Ramos (cell line): ENCODE results near the gene KAT8.

Experiments
- in situ Hi-C: fragments of 300-500 bp; cut with MboI; formaldehyde crosslinking; loops from one replicate; pipeline ENCODE4 v1.14.3; 2022; ENCODE audit warnings: low sequenced_read_pairs; ENCODE audit not compliant: unreplicated experiment

Gene KAT8

GRCh38 chr16:31106509-31107464, 10.7 kb upstream of the KAT8 start:
- in situ Hi-C loops: no loop called here

GRCh38 chr16:31107465-31107867, 10.0 kb upstream of the KAT8 start:
- in situ Hi-C loops: no loop called here

- in situ Hi-C loops: no loop called here
These were observed 9.2 kb upstream of the KAT8 start, which contains the start of gene BCKDK for GRCh38 chr16:31108035-31108793. Gene BCKDK, plus strand, starts transcription at chr16:31108386. Its CDS starts 838 bp downstream, at chr16:31109224.

- in situ Hi-C loops: no loop called here
These were observed 8.5 kb upstream of the KAT8 start for GRCh38 chr16:31108794-31109558.

- in situ Hi-C loops: no loop called here
These were observed 7.8 kb upstream of the KAT8 start for GRCh38 chr16:31109622-31110021.

GRCh38 chr16:31110106-31111034, 7.1 kb upstream of the KAT8 start:
- in situ Hi-C loops: no loop called here

- in situ Hi-C loops: no loop called here
These were observed 5.5 kb upstream of the KAT8 start for GRCh38 chr16:31111881-31112466.

GRCh38 chr16:31112711-31113110, 4.8 kb upstream of the KAT8 start:
- in situ Hi-C loops: no loop called here

GRCh38 chr16:31113121-31114120, 4.0 kb upstream of the KAT8 start:
- in situ Hi-C loops: no loop called here

- in situ Hi-C loops: no loop called here
These were observed 3.0 kb upstream of the KAT8 start for GRCh38 chr16:31114468-31114867.

- in situ Hi-C loops: no loop called here
These were observed 1.0 kb downstream of the KAT8 start for GRCh38 chr16:31118223-31119155.

- in situ Hi-C loops: no loop called here
These were observed 2.7 kb downstream of the KAT8 start for GRCh38 chr16:31120129-31120528.

- in situ Hi-C loops: no loop called here
These were observed 8.4 kb downstream of the KAT8 start for GRCh38 chr16:31125844-31126243.

- in situ Hi-C loops: no loop called here
These were observed 9.7 kb downstream of the KAT8 start for GRCh38 chr16:31127182-31127581.

- in situ Hi-C loops: no loop called here
These were observed 11.5 kb downstream of the KAT8 start for GRCh38 chr16:31128711-31129567.
